RWPE1 (cell line): Measurements from ENCODE around the gene TMEM92.

Source experiments
- CTCF ChIA-PET: fragments of 350-600 bp; sonication (Branson Sonifier 250); formaldehyde crosslinking; extraction: SDS; loops from one replicate; lab custom pipeline; 2021; lab: Yijun Ruan, JAX
- POLR2A ChIA-PET: fragments of 400-600 bp; formaldehyde crosslinking; extraction: SDS; loops from one replicate; lab custom pipeline; 2020; ENCODE audit warnings: antibody characterized with exemption; ENCODE audit not compliant: low non-redundant PET; lab: Yijun Ruan, JAX
- DNase-seq: peaks from one replicate; pipeline ENCODE4 v3.0.0; 2012; ENCODE audit warnings: low spot score
- H3K27ac ChIP-seq: fragments of 450-650 bp; 2 replicates; pipeline ENCODE4 v1.5.1; 2017
- TF ChIP-seq, protein P1 (sequence below): fragments of 450-650 bp; conservative IDR thresholded peaks from 2 replicates; pipeline ENCODE4 v1.5.1; 2017; ENCODE audit warnings: low read depth, mild to moderate bottlenecking

The TMEM92 gene

GRCh38 chr17:50274142-50274896 lies at the start of gene TMEM92:
TMEM92 (plus strand) TSS chr17:50274466; CDS start chr17:50274502, 36 bp downstream.
- H3K27ac ChIP-seq, result peak within 1 kb of the TSS; percentile 39
- POLR2A ChIA-PET, result no interaction called here
- CTCF ChIA-PET, result interaction anchor here (0.5 to 5.6 kb wide), 10 partner anchors 11 to 180 kb away, joined by 3 to 34 read pairs (median 5); partner anchors contain the start of gene COL1A1
- peak; percentile 48 for DNase-seq
- TF ChIP-seq, protein P1, sequence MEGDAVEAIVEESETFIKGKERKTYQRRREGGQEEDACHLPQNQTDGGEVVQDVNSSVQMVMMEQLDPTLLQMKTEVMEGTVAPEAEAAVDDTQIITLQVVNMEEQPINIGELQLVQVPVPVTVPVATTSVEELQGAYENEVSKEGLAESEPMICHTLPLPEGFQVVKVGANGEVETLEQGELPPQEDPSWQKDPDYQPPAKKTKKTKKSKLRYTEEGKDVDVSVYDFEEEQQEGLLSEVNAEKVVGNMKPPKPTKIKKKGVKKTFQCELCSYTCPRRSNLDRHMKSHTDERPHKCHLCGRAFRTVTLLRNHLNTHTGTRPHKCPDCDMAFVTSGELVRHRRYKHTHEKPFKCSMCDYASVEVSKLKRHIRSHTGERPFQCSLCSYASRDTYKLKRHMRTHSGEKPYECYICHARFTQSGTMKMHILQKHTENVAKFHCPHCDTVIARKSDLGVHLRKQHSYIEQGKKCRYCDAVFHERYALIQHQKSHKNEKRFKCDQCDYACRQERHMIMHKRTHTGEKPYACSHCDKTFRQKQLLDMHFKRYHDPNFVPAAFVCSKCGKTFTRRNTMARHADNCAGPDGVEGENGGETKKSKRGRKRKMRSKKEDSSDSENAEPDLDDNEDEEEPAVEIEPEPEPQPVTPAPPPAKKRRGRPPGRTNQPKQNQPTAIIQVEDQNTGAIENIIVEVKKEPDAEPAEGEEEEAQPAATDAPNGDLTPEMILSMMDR, result no peak

DNA sequence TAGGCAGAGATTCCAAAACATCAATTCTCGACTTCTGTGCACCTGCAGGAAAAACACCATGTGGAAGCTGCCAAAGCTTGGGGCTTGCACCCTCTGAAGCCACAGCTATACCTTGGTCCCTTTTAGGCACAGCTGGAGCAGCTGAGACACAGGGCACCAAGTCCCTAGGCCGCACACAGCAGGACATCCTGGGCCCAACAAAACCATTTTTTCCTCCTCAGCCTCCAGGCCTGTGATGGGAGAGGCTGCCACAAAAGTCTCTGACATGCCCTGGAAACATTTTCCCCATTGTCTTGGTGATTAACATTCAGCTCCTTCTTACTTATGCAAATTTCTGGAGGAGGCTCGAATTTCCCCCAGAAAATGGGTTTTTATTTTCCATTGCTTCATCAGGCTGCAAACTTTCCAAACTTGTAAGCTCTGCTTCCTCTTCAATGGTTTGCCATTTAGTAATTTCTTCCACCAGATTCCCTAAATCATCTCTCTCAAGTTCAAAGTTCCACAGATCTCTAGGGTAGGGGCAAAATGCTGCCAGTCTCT lies 48.5 kb upstream of the TMEM92 start:
- no peak for DNase-seq
- TF ChIP-seq, protein P1, result no peak
- no peak overlapping the region for H3K27ac ChIP-seq
- ChIA-PET CTCF (interaction anchor here (0.5 kb wide), 1 partner anchor 59 kb away, joined by 3 read pairs; no protein-coding TSS in a partner anchor), POLR2A (no interaction called here)

- ChIA-PET CTCF (no interaction called here), POLR2A (no interaction called here)
- no peak overlapping the region for H3K27ac ChIP-seq
- DNase-seq, result no peak
- TF ChIP-seq, protein P1, result no peak
Measured at GRCh38 chr17:50234581-50234980, 39.7 kb upstream of the TMEM92 start.

GRCh38 chr17:50237901-50238300 lies 36.4 kb upstream of the TMEM92 start:
- ChIA-PET POLR2A (no interaction called here), CTCF (no interaction called here)
- no peak overlapping the region for H3K27ac ChIP-seq
- TF ChIP-seq, protein P1, result no peak
- DNase-seq, result no peak

DNA sequence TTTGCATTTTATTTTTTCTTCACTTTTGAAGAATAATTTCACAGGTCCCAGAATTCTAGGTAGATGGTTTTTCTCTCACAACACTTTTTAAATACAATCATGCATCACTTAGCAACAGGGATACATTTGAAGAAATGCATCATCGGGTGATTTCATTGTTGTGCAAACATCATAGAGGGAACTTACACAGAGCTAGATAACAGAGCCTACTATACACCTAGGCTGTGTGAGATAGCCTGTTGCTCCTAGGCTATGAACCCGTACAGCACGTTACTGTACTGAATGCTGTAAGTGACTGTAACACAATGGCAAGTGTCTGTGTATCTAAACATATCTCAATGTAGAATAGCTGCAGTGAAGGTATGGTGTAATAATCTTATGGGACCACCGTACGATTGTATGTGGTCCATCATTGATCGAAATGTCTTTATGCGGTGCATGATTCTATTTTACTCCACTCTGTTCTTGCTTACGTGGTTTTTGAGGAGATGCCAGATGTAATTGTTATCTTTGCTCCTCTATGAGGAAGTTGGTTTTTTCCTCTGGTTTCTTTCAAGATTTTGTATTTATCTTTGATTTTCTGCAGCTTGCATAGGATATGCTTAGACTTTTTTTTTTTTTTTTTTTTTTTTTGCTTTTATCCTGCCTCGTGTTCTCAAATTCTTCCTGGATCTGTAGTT lies 35.5 kb upstream of the TMEM92 start:
- POLR2A ChIA-PET, result no interaction called here
- CTCF ChIA-PET, result interaction anchor here (0.6 kb wide), 1 partner anchor 119 kb away, joined by 6 read pairs; no protein-coding TSS in a partner anchor

GRCh38 chr17:50239937-50240336 lies 34.3 kb upstream of the TMEM92 start:
- CTCF ChIA-PET, result interaction anchor here (0.6 to 1.3 kb wide), 3 partner anchors 22 to 354 kb away, joined by 3 to 5 read pairs (median 4); no protein-coding TSS in a partner anchor
- POLR2A ChIA-PET, result no interaction called here
- no peak overlapping the region for H3K27ac ChIP-seq
- DNase-seq, result no peak
- TF ChIP-seq, protein P1, result no peak

More for the DNA sequence above, 35.5 kb upstream of the TMEM92 start:
- no peak overlapping the region for H3K27ac ChIP-seq
- TF ChIP-seq, protein P1, result no peak
- DNase-seq, result no peak
